Measurements from ENCODE around the gene RNF14.

RNF14 gene

GRCh38 chr5:141969783-141970771 lies 1.2 kb downstream of the RNF14 start:
- ATAC-seq (replicated peaks; ENCODE audit: extremely low read depth, poor library complexity, severe bottlenecking) (no peak), DNase-seq (ENCODE audit: low spot score in 2 of 2) (no peak)
- peak overlapping the region; percentile 98 for H3K27ac Mint-ChIP-seq (ENCODE audit: low read depth)
- H3K4me3 Mint-ChIP-seq, result peak overlapping the region; percentile 95
- H3K36me3 Mint-ChIP-seq (ENCODE audit: insufficient read depth), result peaks cover 29% of the 10 kb centered on the region
- H3K27me3 Mint-ChIP-seq, result no peaks in the 10 kb centered on the region
- peaks cover 52% of the 10 kb centered on the region for H3K4me1 Mint-ChIP-seq
- H3K9me3 Mint-ChIP-seq, result no peaks in the 10 kb centered on the region

- H3K27ac Mint-ChIP-seq (ENCODE audit: low read depth), result no peak overlapping the region
- H3K4me3 Mint-ChIP-seq, result no peak overlapping the region
- H3K36me3 Mint-ChIP-seq (ENCODE audit: insufficient read depth), result peaks cover 36% of the 10 kb centered on the region
- DNase-seq (ENCODE audit: low spot score in 2 of 2) (no peak), ATAC-seq (replicated peaks; ENCODE audit: extremely low read depth, poor library complexity, severe bottlenecking) (no peak)
- H3K27me3 Mint-ChIP-seq, result no peaks in the 10 kb centered on the region
- H3K9me3 Mint-ChIP-seq, result no peaks in the 10 kb centered on the region
- peaks cover 41% of the 10 kb centered on the region for H3K4me1 Mint-ChIP-seq
Observed at GRCh38 chr5:141973871-141974595, 5.1 kb downstream of the RNF14 start.

- H3K4me1 Mint-ChIP-seq, result peaks cover 31% of the 10 kb centered on the region
- H3K36me3 Mint-ChIP-seq (ENCODE audit: insufficient read depth), result peaks cover 40% of the 10 kb centered on the region
- ATAC-seq (replicated peaks; ENCODE audit: extremely low read depth, poor library complexity, severe bottlenecking) (no peak), DNase-seq (ENCODE audit: low spot score in 2 of 2) (no peak)
- H3K27ac Mint-ChIP-seq (ENCODE audit: low read depth), result no peak overlapping the region
- no peaks in the 10 kb centered on the region for H3K9me3 Mint-ChIP-seq
- H3K27me3 Mint-ChIP-seq, result no peaks in the 10 kb centered on the region
- H3K4me3 Mint-ChIP-seq, result no peak overlapping the region
Observed at GRCh38 chr5:141976176-141976575, 7.3 kb downstream of the RNF14 start.

GRCh38 chr5:141978389-141978788 lies 9.5 kb downstream of the RNF14 start:
- H3K9me3 Mint-ChIP-seq, result no peaks in the 10 kb centered on the region
- peaks cover 46% of the 10 kb centered on the region for H3K36me3 Mint-ChIP-seq (ENCODE audit: insufficient read depth)
- no peak for ATAC-seq (replicated peaks; ENCODE audit: extremely low read depth, poor library complexity, severe bottlenecking)
- H3K27ac Mint-ChIP-seq (ENCODE audit: low read depth), result no peak overlapping the region
- H3K27me3 Mint-ChIP-seq, result no peaks in the 10 kb centered on the region
- DNase-seq (ENCODE audit: low spot score in 2 of 2), result no peak
- peaks cover 26% of the 10 kb centered on the region for H3K4me1 Mint-ChIP-seq
- H3K4me3 Mint-ChIP-seq, result no peak overlapping the region

- H3K9me3 Mint-ChIP-seq, result no peaks in the 10 kb centered on the region
- no peak for DNase-seq (ENCODE audit: low spot score in 2 of 2)
- peaks cover 16% of the 10 kb centered on the region for H3K4me1 Mint-ChIP-seq
- no peak overlapping the region for H3K4me3 Mint-ChIP-seq
- ATAC-seq (replicated peaks; ENCODE audit: extremely low read depth, poor library complexity, severe bottlenecking), result no peak
- no peaks in the 10 kb centered on the region for H3K27me3 Mint-ChIP-seq
- H3K36me3 Mint-ChIP-seq (ENCODE audit: insufficient read depth), result peaks cover 70% of the 10 kb centered on the region
- H3K27ac Mint-ChIP-seq (ENCODE audit: low read depth), result no peak overlapping the region
Observed at GRCh38 chr5:141982626-141983025, 13.7 kb downstream of the RNF14 start.

- peaks cover 11% of the 10 kb centered on the region for H3K4me1 Mint-ChIP-seq
- peaks cover 59% of the 10 kb centered on the region for H3K36me3 Mint-ChIP-seq (ENCODE audit: insufficient read depth)
- H3K27ac Mint-ChIP-seq (ENCODE audit: low read depth), result peak overlapping the region; percentile 5
Observed at GRCh38 chr5:141986072-141986471, 17.2 kb downstream of the RNF14 start.

GRCh38 chr5:141989720-141990119 lies 20.8 kb downstream of the RNF14 start:
- H3K4me1 Mint-ChIP-seq, result peaks cover 16% of the 10 kb centered on the region
- H3K27ac Mint-ChIP-seq (ENCODE audit: low read depth), result peak overlapping the region; percentile 38
- H3K9me3 Mint-ChIP-seq, result no peaks in the 10 kb centered on the region
- no peaks in the 10 kb centered on the region for H3K27me3 Mint-ChIP-seq
- DNase-seq (ENCODE audit: low spot score in 2 of 2) (no peak), ATAC-seq (replicated peaks; ENCODE audit: extremely low read depth, poor library complexity, severe bottlenecking) (no peak)
- H3K4me3 Mint-ChIP-seq, result no peak overlapping the region
- peaks cover 39% of the 10 kb centered on the region for H3K36me3 Mint-ChIP-seq (ENCODE audit: insufficient read depth)

More at GRCh38 chr5:141986072-141986471, 17.2 kb downstream of the RNF14 start:
- Mint-ChIP-seq H3K4me3 (no peak overlapping the region), H3K9me3 (no peaks in the 10 kb centered on the region), H3K27me3 (no peaks in the 10 kb centered on the region)
- DNase-seq (ENCODE audit: low spot score in 2 of 2) (no peak), ATAC-seq (replicated peaks; ENCODE audit: extremely low read depth, poor library complexity, severe bottlenecking) (no peak)

- Mint-ChIP-seq H3K27me3 (no peaks in the 10 kb centered on the region), H3K36me3 (ENCODE audit: insufficient read depth) (peaks cover 18% of the 10 kb centered on the region), H3K9me3 (no peaks in the 10 kb centered on the region), H3K4me1 (peaks cover 10% of the 10 kb centered on the region), H3K27ac (ENCODE audit: low read depth) (no peak overlapping the region), H3K4me3 (no peak overlapping the region)
- ATAC-seq (replicated peaks; ENCODE audit: extremely low read depth, poor library complexity, severe bottlenecking) (peak; percentile 86), DNase-seq (ENCODE audit: low spot score in 2 of 2) (peak; percentile 59 to 67)
Observed at GRCh38 chr5:141992349-141992963, 23.6 kb downstream of the RNF14 start.

- H3K27me3 Mint-ChIP-seq, result no peaks in the 10 kb centered on the region
- no peak overlapping the region for H3K4me3 Mint-ChIP-seq
- peaks cover 7% of the 10 kb centered on the region for H3K36me3 Mint-ChIP-seq (ENCODE audit: insufficient read depth)
- no peak for ATAC-seq (replicated peaks; ENCODE audit: extremely low read depth, poor library complexity, severe bottlenecking)
- H3K4me1 Mint-ChIP-seq, result peaks cover 6% of the 10 kb centered on the region
- H3K27ac Mint-ChIP-seq (ENCODE audit: low read depth), result peak overlapping the region; percentile 56
- no peak for DNase-seq (ENCODE audit: low spot score in 2 of 2)
- H3K9me3 Mint-ChIP-seq, result no peaks in the 10 kb centered on the region
Observed at GRCh38 chr5:141994511-141995136, 25.7 kb downstream of the RNF14 start.

GRCh38 chr5:141995656-141996055 lies 26.8 kb downstream of the RNF14 start:
- Mint-ChIP-seq H3K36me3 (ENCODE audit: insufficient read depth) (peaks cover 11% of the 10 kb centered on the region), H3K27me3 (no peaks in the 10 kb centered on the region), H3K27ac (ENCODE audit: low read depth) (no peak overlapping the region), H3K4me3 (no peak overlapping the region), H3K9me3 (no peaks in the 10 kb centered on the region), H3K4me1 (peaks cover 6% of the 10 kb centered on the region)
- ATAC-seq (replicated peaks; ENCODE audit: extremely low read depth, poor library complexity, severe bottlenecking) (no peak), DNase-seq (ENCODE audit: low spot score in 2 of 2) (no peak)

GRCh38 chr5:141997358-141997960 lies 28.6 kb downstream of the RNF14 start:
- no peak overlapping the region for H3K27ac Mint-ChIP-seq (ENCODE audit: low read depth)
- H3K4me3 Mint-ChIP-seq, result no peak overlapping the region
- no peaks in the 10 kb centered on the region for H3K27me3 Mint-ChIP-seq
- H3K4me1 Mint-ChIP-seq, result peaks cover 6% of the 10 kb centered on the region
- H3K36me3 Mint-ChIP-seq (ENCODE audit: insufficient read depth), result peaks cover 8% of the 10 kb centered on the region
- ATAC-seq (replicated peaks; ENCODE audit: extremely low read depth, poor library complexity, severe bottlenecking) (no peak), DNase-seq (ENCODE audit: low spot score in 2 of 2) (no peak)
- no peaks in the 10 kb centered on the region for H3K9me3 Mint-ChIP-seq

GRCh38 chr5:142000173-142000572 lies 31.3 kb downstream of the RNF14 start:
- H3K9me3 Mint-ChIP-seq, result no peaks in the 10 kb centered on the region
- no peak for DNase-seq (ENCODE audit: low spot score in 2 of 2)
- H3K4me1 Mint-ChIP-seq, result no peaks in the 10 kb centered on the region
- H3K27me3 Mint-ChIP-seq, result no peaks in the 10 kb centered on the region
- H3K27ac Mint-ChIP-seq (ENCODE audit: low read depth), result peak overlapping the region; percentile 74
- H3K4me3 Mint-ChIP-seq, result no peak overlapping the region
- no peak for ATAC-seq (replicated peaks; ENCODE audit: extremely low read depth, poor library complexity, severe bottlenecking)
- H3K36me3 Mint-ChIP-seq (ENCODE audit: insufficient read depth), result peaks cover 8% of the 10 kb centered on the region

All from central memory CD8-positive, alpha-beta T cell (primary cell).